GM23248 (cell line): ENCODE measurements around the gene CNR2.

ENCODE experiments used
- EZH2 ChIP-seq: fragments of 200-600 bp; sonication (generic); IDR thresholded peaks from 2 replicates; pipeline ENCODE4 v1.6.1; 2018; ENCODE audit warnings: antibody characterized with exemption, mild to moderate bottlenecking; ENCODE audit not compliant: insufficient read depth, poor library complexity, severe bottlenecking
- EZH2phosphoT487 ChIP-seq: fragments of 200-600 bp; sonication (generic); IDR thresholded peaks from 2 replicates; pipeline ENCODE4 v1.6.1; 2018; ENCODE audit warnings: antibody characterized with exemption, moderate library complexity, mild to moderate bottlenecking, low read depth; ENCODE audit not compliant: insufficient read depth

GRCh38 chr1:23825076-23825761 is 87.9 kb downstream of the CNR2 start, which contains the start of gene HMGCL:
- TF ChIP-seq EZH2 (no peak), EZH2phosphoT487 (no peak)
